ENCODE data around the gene ADORA1.

ADORA1 gene

DNA sequence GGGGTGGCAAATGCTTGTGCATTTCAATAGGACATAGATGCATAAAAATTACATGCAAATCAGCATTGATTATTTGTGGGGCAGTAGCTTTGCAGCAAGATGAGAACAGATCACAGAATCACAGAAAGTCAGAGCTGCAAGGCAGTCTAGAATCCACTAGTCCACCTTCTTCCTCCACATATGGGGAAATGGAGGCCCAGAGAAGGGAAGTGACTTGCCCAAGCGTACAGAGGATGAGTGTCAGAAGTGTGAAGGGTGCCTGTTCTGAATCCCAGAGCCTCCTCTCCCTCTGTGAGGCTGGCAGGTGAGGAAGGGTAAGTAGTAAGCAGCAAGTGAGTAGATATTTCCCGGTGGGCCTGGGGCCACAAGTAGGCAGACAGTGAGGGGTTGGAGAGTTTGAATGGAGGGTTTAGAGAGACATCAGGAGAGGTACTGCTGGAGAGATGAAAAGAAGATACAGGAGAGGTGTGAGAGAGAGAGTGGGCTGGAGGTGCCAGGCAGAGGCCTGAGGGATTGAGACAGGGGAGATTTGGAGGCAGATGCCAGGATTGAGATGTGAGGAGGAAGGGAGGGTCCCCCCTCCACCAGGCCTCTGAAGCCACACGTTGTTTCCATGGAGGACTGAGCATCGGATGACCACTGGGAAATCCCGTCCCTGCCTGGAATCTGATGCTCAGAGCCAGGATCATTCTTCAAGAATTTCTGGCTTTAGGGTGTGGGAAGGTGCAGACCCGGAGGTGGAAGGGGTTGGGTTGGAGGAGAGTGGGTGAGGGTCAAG, 36.9 kb upstream of the ADORA1 start:
- H3K27me3 ChIP-seq (ENCODE audit: insufficient read depth, poor library complexity, severe bottlenecking), result no peaks in the 10 kb centered on the region
- no peak overlapping the region for H3K4me3 ChIP-seq (replicated peaks; ENCODE audit: insufficient read depth, low read length)
- no peak for DNase-seq (ENCODE audit: low read depth in 1 of 2, low spot score in 1 of 2)
- H3K27ac ChIP-seq (replicated peaks), result no peak overlapping the region
- no peak for TF ChIP-seq REST (IDR thresholded peaks at IDR 0.05; ENCODE audit: insufficient replicate concordance, low read depth)
- TF ChIP-seq, protein P1, sequence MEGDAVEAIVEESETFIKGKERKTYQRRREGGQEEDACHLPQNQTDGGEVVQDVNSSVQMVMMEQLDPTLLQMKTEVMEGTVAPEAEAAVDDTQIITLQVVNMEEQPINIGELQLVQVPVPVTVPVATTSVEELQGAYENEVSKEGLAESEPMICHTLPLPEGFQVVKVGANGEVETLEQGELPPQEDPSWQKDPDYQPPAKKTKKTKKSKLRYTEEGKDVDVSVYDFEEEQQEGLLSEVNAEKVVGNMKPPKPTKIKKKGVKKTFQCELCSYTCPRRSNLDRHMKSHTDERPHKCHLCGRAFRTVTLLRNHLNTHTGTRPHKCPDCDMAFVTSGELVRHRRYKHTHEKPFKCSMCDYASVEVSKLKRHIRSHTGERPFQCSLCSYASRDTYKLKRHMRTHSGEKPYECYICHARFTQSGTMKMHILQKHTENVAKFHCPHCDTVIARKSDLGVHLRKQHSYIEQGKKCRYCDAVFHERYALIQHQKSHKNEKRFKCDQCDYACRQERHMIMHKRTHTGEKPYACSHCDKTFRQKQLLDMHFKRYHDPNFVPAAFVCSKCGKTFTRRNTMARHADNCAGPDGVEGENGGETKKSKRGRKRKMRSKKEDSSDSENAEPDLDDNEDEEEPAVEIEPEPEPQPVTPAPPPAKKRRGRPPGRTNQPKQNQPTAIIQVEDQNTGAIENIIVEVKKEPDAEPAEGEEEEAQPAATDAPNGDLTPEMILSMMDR (IDR thresholded peaks at IDR 0.05; ENCODE audit: insufficient read depth, low read length), result no peak
- TF ChIP-seq POLR2AphosphoS5 (IDR thresholded peaks at IDR 0.05; ENCODE audit: low read depth), result no peak
- no peak for TF ChIP-seq GABPA (IDR thresholded peaks at IDR 0.05; ENCODE audit: low read depth)
- TF ChIP-seq SPI1 (IDR thresholded peaks at IDR 0.05; ENCODE audit: borderline replicate concordance, low read depth), result no peak; the same call in 1 of the 2 replicates

GRCh38 chr1:203091199-203091477, 36.4 kb upstream of the ADORA1 start:
- DNase-seq (ENCODE audit: low read depth in 1 of 2, low spot score in 1 of 2), result no peak

DNA sequence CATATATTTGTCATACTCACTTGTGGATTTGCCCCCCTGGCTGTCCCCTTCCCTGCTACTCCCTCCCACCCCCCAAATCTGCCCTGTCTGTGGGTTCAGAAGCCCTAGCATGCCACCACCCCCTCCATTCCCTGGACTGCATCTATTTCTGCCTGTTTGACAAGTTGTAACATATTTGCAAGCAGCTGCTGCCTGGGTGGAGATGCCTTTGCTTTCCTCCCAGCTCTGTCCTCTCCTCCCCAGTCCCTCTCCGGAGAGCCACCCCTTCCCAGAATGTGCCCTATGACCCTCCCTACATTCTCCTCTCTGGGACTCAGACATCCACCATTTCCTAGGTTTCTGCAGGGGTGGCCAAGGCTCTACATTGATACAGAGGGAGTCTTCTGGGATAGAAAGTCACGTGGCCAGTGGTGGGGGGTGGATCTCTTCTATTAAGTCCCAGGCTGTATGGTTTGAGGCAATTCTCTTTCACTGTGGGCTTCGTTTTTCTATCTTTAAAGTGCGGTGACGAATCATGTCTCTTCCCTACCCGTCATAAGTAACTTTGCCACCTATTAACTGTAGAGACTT, 35.7 kb upstream of the ADORA1 start:
- no peak for DNase-seq (ENCODE audit: low read depth in 1 of 2, low spot score in 1 of 2)
- H3K27me3 ChIP-seq (ENCODE audit: insufficient read depth, poor library complexity, severe bottlenecking), result no peaks in the 10 kb centered on the region
- TF ChIP-seq SPI1 (IDR thresholded peaks at IDR 0.05; ENCODE audit: borderline replicate concordance, low read depth) (no peak), REST (IDR thresholded peaks at IDR 0.05; ENCODE audit: insufficient replicate concordance, low read depth) (no peak)
- TF ChIP-seq, protein P1 (IDR thresholded peaks at IDR 0.05; ENCODE audit: insufficient read depth, low read length), result no peak
- no peak overlapping the region for H3K4me3 ChIP-seq (replicated peaks; ENCODE audit: insufficient read depth, low read length)
- no peak overlapping the region for H3K27ac ChIP-seq (replicated peaks)

More at GRCh38 chr1:203091199-203091477, 36.4 kb upstream of the ADORA1 start:
- Histone ChIP-seq H3K4me3 (replicated peaks; ENCODE audit: insufficient read depth, low read length) (no peak overlapping the region), H3K27ac (replicated peaks) (no peak overlapping the region), H3K27me3 (ENCODE audit: insufficient read depth, poor library complexity, severe bottlenecking) (no peaks in the 10 kb centered on the region)
- TF ChIP-seq POLR2AphosphoS5 (IDR thresholded peaks at IDR 0.05; ENCODE audit: low read depth) (no peak), SPI1 (IDR thresholded peaks at IDR 0.05; ENCODE audit: borderline replicate concordance, low read depth) (no peak), REST (IDR thresholded peaks at IDR 0.05; ENCODE audit: insufficient replicate concordance, low read depth) (no peak)
- TF ChIP-seq, protein P1 (IDR thresholded peaks at IDR 0.05; ENCODE audit: insufficient read depth, low read length), result no peak
